WTC11 (cell line): ENCODE measurements around the gene SPIRE2. TPM values are rescaled to one million over a fixed set of nuclear protein-coding genes. Genes with fewer than 3 reads are reported as not detected.

ENCODE experiments used
- ATAC-seq: fragments of 200-7000 bp; cut with Tn5 transposase; 2 replicates; pipeline ENCODE4 v1.10.0; 2021; ENCODE audit warnings: mild to moderate bottlenecking, moderate library complexity
- CTCF ChIA-PET: fragments of 300-600 bp; sonication (Branson Sonifier 250); formaldehyde crosslinking; loops from one replicate; lab custom pipeline; 2021; ENCODE audit warnings: antibody characterized with exemption; lab: Charles Lee
- POLR2A ChIA-PET: fragments of 350-600 bp; sonication (Branson Sonifier 250); formaldehyde crosslinking; loops from one replicate; lab custom pipeline; 2021; ENCODE audit warnings: antibody characterized with exemption; lab: Charles Lee
- DNase-seq: peaks from one replicate; pipeline ENCODE4 v3.0.0; 2021; ENCODE audit warnings: low spot score
- H3K27ac Mint-ChIP-seq: 2 replicates; pipeline ENCODE4 v1.8.0; 2021; ENCODE audit warnings: mixed read lengths
- H3K27me3 Mint-ChIP-seq: 2 replicates; pipeline ENCODE4 v1.8.0; 2021; ENCODE audit warnings: low read depth, mild to moderate bottlenecking, moderate library complexity, mixed read lengths
- H3K36me3 Mint-ChIP-seq: 2 replicates; pipeline ENCODE4 v1.8.0; 2021; ENCODE audit warnings: mixed read lengths
- H3K4me1 Mint-ChIP-seq: 2 replicates; pipeline ENCODE4 v1.8.0; 2022; ENCODE audit warnings: mixed read lengths
- H3K4me3 Mint-ChIP-seq: 2 replicates; pipeline ENCODE4 v1.8.0; 2021; ENCODE audit warnings: mild to moderate bottlenecking, moderate library complexity, mixed read lengths
- H3K9me3 Mint-ChIP-seq: 2 replicates; pipeline ENCODE4 v1.8.0; 2021; ENCODE audit warnings: mixed read lengths
- CREM ChIP-seq: sonication (generic); formaldehyde crosslinking; IDR thresholded peaks from 2 replicates; pipeline ENCODE4 v1.8.1; 2022; ENCODE audit warnings: mild to moderate bottlenecking, missing genetic modification reagents, moderate library complexity
- E2F4 ChIP-seq: sonication (generic); formaldehyde crosslinking; IDR thresholded peaks from 2 replicates; pipeline ENCODE4 v1.8.1; 2022; ENCODE audit warnings: low read depth, mild to moderate bottlenecking, moderate library complexity, missing genetic modification reagents, borderline replicate concordance
- GABPB1 ChIP-seq: sonication (generic); formaldehyde crosslinking; IDR thresholded peaks from 2 replicates; pipeline ENCODE4 v1.8.1; 2023; ENCODE audit warnings: mild to moderate bottlenecking, missing genetic modification reagents
- HMGXB4 ChIP-seq: sonication (generic); formaldehyde crosslinking; IDR thresholded peaks from 2 replicates; pipeline ENCODE4 v1.8.1; 2023; ENCODE audit warnings: mild to moderate bottlenecking, moderate library complexity, missing genetic modification reagents
- PREB ChIP-seq: sonication (generic); formaldehyde crosslinking; IDR thresholded peaks from 2 replicates; pipeline ENCODE4 v1.8.1; 2022; ENCODE audit warnings: mild to moderate bottlenecking, missing genetic modification reagents, moderate library complexity, borderline replicate concordance
- PRRX2 ChIP-seq: fragments of 250-450 bp; sonication (Bioruptor Pico); IDR thresholded peaks from 2 replicates; pipeline ENCODE4 v1.8.0; 2021; ENCODE audit warnings: mild to moderate bottlenecking
- SMAD3 ChIP-seq: sonication (generic); formaldehyde crosslinking; IDR thresholded peaks from 2 replicates; pipeline ENCODE4 v1.8.0; 2022; ENCODE audit warnings: missing genetic modification reagents, mild to moderate bottlenecking, borderline replicate concordance
- SP1 ChIP-seq: sonication (generic); formaldehyde crosslinking; conservative IDR thresholded peaks from 2 replicates; pipeline ENCODE4 v1.8.1; 2022; ENCODE audit warnings: missing genetic modification reagents
- TCF7 ChIP-seq: sonication (generic); formaldehyde crosslinking; IDR thresholded peaks from 2 replicates; pipeline ENCODE4 v1.8.0; 2022; ENCODE audit warnings: mild to moderate bottlenecking, low read depth, missing genetic modification reagents, moderate library complexity
- TEAD1 ChIP-seq: sonication (generic); formaldehyde crosslinking; IDR thresholded peaks from 2 replicates; pipeline ENCODE4 v1.8.0; 2022; ENCODE audit warnings: mild to moderate bottlenecking, missing genetic modification reagents
- TEAD4 ChIP-seq: sonication (generic); formaldehyde crosslinking; IDR thresholded peaks from 2 replicates; pipeline ENCODE4 v1.8.0; 2022; ENCODE audit warnings: mild to moderate bottlenecking, missing genetic modification reagents
- USF2 ChIP-seq: sonication (generic); formaldehyde crosslinking; IDR thresholded peaks from 2 replicates; pipeline ENCODE4 v1.8.1; 2023; ENCODE audit warnings: mild to moderate bottlenecking, missing genetic modification reagents, moderate library complexity
- ZNF219 ChIP-seq: sonication (generic); formaldehyde crosslinking; IDR thresholded peaks from 2 replicates; pipeline ENCODE4 v1.8.0; 2023; ENCODE audit warnings: missing genetic modification reagents, mild to moderate bottlenecking, borderline replicate concordance
- ZNF425 ChIP-seq: fragments of 250-450 bp; sonication (Bioruptor Pico); conservative IDR thresholded peaks from 2 replicates; pipeline ENCODE4 v1.9.0; 2021; ENCODE audit warnings: mild to moderate bottlenecking
- ZSCAN18 ChIP-seq: fragments of 250-450 bp; sonication (Bioruptor Pico); IDR thresholded peaks from 2 replicates; pipeline ENCODE4 v2.1.2; 2022; ENCODE audit warnings: mild to moderate bottlenecking, moderate library complexity
- total RNA-seq: library from RNA; stranded (reverse); gene quantifications from 3 replicates; pipeline ENCODE4 v1.2.3, GENCODE V29; 2021

Gene SPIRE2
- total RNA-seq, 1 experiment from 2014 or later: 19.7 TPM

- TF ChIP-seq HMGXB4 (CRISPR knock-in tag): no peak
Measured at GRCh38 chr16:89892055-89892630, 63.9 kb downstream of the SPIRE2 start (continued).

GRCh38 chr16:89892635-89893034 lies 64.4 kb downstream of the SPIRE2 start:
- H3K27me3 Mint-ChIP-seq: no peaks in the 10 kb centered on the region
- no peak overlapping the region for H3K4me3 Mint-ChIP-seq
- ATAC-seq (no peak), DNase-seq (no peak)
- H3K36me3 Mint-ChIP-seq: peaks cover 18% of the 10 kb centered on the region
- no peaks in the 10 kb centered on the region for H3K4me1 Mint-ChIP-seq
- ChIA-PET POLR2A (no interaction called here), CTCF (no interaction called here)
- no peak overlapping the region for H3K27ac Mint-ChIP-seq
- TF ChIP-seq SMAD3 (CRISPR knock-in tag): no peak
- no peak for TF ChIP-seq HMGXB4 (CRISPR knock-in tag)
- no peak for TF ChIP-seq CREM (CRISPR knock-in tag)
- TF ChIP-seq PRRX2: no peak
- TF ChIP-seq ZNF425 (CRISPR knock-in tag): no peak
- TF ChIP-seq TEAD4 (CRISPR knock-in tag): no peak
- no peak for TF ChIP-seq TCF7 (CRISPR knock-in tag)
- no peak for TF ChIP-seq TEAD1 (CRISPR knock-in tag)
- TF ChIP-seq ZSCAN18 (CRISPR knock-in tag): no peak
- TF ChIP-seq, all 79 proteins: peak for 0
- H3K9me3 Mint-ChIP-seq: no peaks in the 10 kb centered on the region

GRCh38 chr16:89893642-89894548 lies 65.6 kb downstream of the SPIRE2 start:
- ATAC-seq (no peak), DNase-seq (no peak)
- POLR2A ChIA-PET: interaction anchor here (1.1 kb wide), 1 partner anchor 21 kb away, joined by 6 read pairs; the partner anchor contains the start of gene TCF25
- H3K27ac Mint-ChIP-seq: no peak overlapping the region
- H3K4me3 Mint-ChIP-seq: no peak overlapping the region
- CTCF ChIA-PET: interaction anchor here (0.9 to 1.1 kb wide), 2 partner anchors 14 to 16 kb away, joined by 4 read pairs; no protein-coding TSS in a partner anchor
- peaks cover 13% of the 10 kb centered on the region for H3K36me3 Mint-ChIP-seq
- no peaks in the 10 kb centered on the region for H3K27me3 Mint-ChIP-seq
- H3K9me3 Mint-ChIP-seq: no peaks in the 10 kb centered on the region
- no peaks in the 10 kb centered on the region for H3K4me1 Mint-ChIP-seq
- TF ChIP-seq SP1 (CRISPR knock-in tag) (no peak), PREB (CRISPR knock-in tag) (no peak), E2F4 (CRISPR knock-in tag) (no peak), GABPB1 (CRISPR knock-in tag) (no peak), ZNF219 (CRISPR knock-in tag) (no peak), HMGXB4 (CRISPR knock-in tag) (no peak), CREM (CRISPR knock-in tag) (no peak), USF2 (no peak)
